SKM-1 treated with dmso at 0.1 percent for 144 hours (cell line): Measurements from ENCODE around the gene ASB3.
"Not testable (repeated sequence)": the region's sequence is repeated elsewhere in the genome, so short reads cannot be mapped to it uniquely, and the experiment has no call there.

Experiments
- DNase-seq: peaks from one replicate; lab custom pipeline; 2025; ENCODE audit not compliant: unreplicated experiment; lab: John Stamatoyannopoulos, UW

Gene ASB3

GRCh38 chr2:53740170-53740569 lies 46.6 kb downstream of the ASB3 start:
- peak; percentile 12 for DNase-seq

GRCh38 chr2:53739032-53739431 lies 47.7 kb downstream of the ASB3 start:
- DNase-seq, result peak; percentile 19

- no peak for DNase-seq
Measured at GRCh38 chr2:53737091-53737490, 49.7 kb downstream of the ASB3 start.

GRCh38 chr2:53729143-53729762 lies 57.5 kb downstream of the ASB3 start:
- no peak for DNase-seq

- DNase-seq, result no peak
Measured at GRCh38 chr2:53727921-53728320, 58.8 kb downstream of the ASB3 start.

- DNase-seq, result no peak
Measured at GRCh38 chr2:53725662-53726061, 61.1 kb downstream of the ASB3 start.

DNA sequence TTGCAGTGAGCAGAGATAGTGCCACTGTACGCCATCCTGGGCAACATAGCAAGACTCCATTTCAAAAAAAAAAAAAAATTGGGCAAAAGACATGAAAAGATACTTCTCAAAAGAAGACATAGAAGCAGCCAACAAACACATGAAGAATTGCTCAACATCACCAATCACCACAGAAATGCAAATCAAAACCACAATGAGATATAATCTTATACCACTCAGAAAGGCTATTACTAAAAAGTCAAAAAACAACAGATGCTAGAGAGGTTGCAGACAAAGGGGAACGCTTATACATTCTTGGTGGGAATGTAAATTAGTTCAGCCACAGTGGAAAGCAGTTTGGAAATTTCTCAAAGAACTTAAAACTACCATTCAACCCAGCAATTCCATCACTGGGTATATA lies 62.2 kb downstream of the ASB3 start:
- DNase-seq, result no peak

DNA sequence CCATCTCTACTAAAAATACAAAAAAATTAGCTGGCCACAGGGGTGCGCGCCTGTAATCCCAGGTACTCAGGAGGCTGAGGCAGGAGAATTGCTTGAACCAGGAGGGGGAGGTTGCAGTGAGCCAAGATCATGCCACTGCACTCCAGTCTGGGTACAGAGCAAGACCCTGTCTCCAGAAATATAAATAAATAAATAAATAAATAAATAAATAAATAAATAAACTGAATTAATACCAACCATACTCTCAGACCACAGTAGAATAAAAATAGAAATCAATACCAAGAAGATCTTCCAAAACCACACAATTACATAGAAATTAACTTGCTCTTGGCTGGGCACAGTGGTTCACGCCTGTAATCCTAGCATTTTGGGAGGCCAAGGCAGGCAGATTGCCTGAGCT lies 65.8 kb downstream of the ASB3 start:
- DNase-seq, result not testable (repeated sequence)

- DNase-seq, result no peak
Measured at GRCh38 chr2:53715568-53715967, 71.2 kb downstream of the ASB3 start.

- no peak for DNase-seq
Measured at GRCh38 chr2:53711271-53711780, 75.4 kb downstream of the ASB3 start.

- no peak for DNase-seq
Measured at GRCh38 chr2:53708988-53709387, 77.8 kb downstream of the ASB3 start.

GRCh38 chr2:53701221-53701620 lies 85.5 kb downstream of the ASB3 start:
- DNase-seq, result no peak

GRCh38 chr2:53697686-53698085 lies 89.1 kb downstream of the ASB3 start:
- DNase-seq, result no peak

DNA sequence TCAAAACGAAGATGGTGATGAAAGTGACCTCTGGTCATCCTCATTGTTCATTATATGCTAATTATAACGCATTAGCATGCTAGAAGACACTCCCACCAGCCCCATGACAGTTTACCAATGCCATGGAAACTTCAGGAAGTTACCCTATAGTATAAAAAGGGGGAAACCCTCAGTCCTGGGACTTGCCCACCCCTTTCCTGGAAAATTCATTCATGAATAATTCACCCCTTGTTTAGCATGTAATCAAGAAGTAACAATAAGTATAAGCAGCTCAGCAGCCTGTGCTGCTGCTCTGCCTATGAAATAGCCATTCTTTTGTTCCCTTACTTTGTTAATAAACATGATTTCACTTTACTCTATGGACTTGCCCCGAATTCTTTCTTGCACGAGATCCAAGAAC lies 89.7 kb downstream of the ASB3 start:
- DNase-seq, result no peak

DNA sequence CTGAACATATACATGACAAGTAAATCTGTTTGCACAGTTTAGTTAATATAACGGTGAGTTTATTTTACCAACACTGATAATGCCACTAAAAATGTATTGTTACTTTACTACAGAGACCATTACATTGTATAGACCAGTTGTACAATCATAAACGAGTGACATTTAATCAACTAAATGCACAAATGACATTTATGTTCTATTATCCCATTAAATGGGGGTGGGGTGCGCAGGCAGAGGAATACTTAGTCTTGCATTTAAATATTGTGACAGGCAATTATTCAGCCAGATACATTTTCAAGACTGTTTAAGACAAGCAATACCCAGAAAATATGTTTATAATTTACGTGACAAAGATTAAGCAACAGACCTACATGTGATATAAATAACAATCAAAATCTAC lies 91.2 kb downstream of the ASB3 start:
- DNase-seq, result no peak

GRCh38 chr2:53694096-53694771 lies 92.5 kb downstream of the ASB3 start:
- no peak for DNase-seq

- DNase-seq, result no peak
Measured at GRCh38 chr2:53690876-53691275, 95.9 kb downstream of the ASB3 start.

- no peak for DNase-seq
Measured at GRCh38 chr2:53672881-53673522, 113.8 kb downstream of the ASB3 start.

DNA sequence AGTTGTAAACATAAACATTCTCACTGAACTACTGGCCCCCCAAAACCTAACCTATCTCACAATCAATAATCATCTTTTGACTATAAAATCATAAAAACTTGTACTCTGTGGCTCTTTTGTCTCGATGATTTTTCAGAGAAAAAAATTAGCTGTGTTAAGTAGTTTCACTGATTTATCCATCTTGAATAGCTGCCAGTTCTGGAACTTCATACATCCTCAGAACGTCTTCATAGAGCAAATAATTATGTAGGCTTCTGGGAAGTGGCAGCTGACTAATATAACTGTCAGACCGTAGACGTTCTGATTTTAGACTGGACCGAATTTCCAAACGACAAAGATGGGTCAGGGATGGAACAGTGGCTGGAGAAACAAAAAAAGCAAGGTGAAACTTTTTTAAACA lies 116.4 kb downstream of the ASB3 start:
- DNase-seq, result no peak

- no peak for DNase-seq
Measured at GRCh38 chr2:53668624-53669026, 118.1 kb downstream of the ASB3 start.

DNA sequence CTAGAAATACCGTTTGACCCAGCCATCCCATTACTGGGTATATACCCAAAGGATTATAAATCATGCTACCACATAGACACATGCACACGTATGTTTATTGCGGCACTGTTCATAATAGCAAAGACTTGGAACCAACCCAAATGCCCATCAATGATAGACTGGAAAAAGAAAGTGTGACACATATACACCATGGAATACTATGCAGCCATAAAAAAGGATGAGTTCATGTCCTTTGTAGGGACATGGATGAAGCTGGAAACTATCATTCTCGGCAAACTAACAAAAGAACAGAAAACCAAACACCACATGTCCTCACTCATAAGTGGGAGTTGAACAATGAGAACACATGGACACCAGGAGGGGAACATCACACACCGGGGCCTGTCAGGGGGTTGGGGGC lies 119.6 kb downstream of the ASB3 start:
- not testable (repeated sequence) for DNase-seq

DNA sequence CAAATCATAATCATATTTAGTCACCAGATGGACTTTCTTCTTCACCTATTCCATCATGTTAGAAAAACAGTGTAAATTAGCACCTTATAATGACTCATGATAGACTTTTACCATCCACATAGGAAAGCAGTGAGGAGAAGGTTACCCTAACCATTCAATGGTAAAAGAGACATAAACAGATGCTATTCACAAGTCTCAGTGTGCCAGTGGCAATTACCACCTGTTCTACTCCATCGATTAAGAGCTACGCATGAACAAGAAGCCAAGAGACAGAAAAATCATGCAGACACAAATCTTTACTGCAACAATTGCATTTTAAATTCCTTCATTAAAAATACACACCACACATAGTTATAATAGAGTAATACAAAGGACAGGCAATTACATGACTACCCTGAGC lies 125.9 kb downstream of the ASB3 start:
- no peak for DNase-seq
